GM23338 (cell line): Measurements from ENCODE around the gene RIPK1. TPM values are rescaled to one million over a fixed set of nuclear protein-coding genes. Genes with fewer than 3 reads are reported as not detected.
"Not testable (repeated sequence)": the region's sequence is repeated elsewhere in the genome, so short reads cannot be mapped to it uniquely, and the experiment has no call there.

Experiments used
- ATAC-seq: fragments of 200-7000 bp; cut with Tn5 transposase; 3 replicates; pipeline ENCODE4 v1.9.1; 2020
- DNase-seq: peaks from one replicate; pipeline ENCODE4 v3.0.0-alpha.2; 2015; ENCODE audit warnings: low spot score
- H2AFZ ChIP-seq: fragments of 200-600 bp; sonication (generic); 2 replicates; pipeline ENCODE4 v1.8.0; 2016; ENCODE audit warnings: antibody characterized with exemption, mild to moderate bottlenecking, moderate library complexity
- H3F3A ChIP-seq: fragments of 200-600 bp; sonication (generic); replicated peaks from 2 replicates; pipeline ENCODE4 v1.8.0; 2017; ENCODE audit warnings: antibody characterized with exemption, mixed run types, low read depth
- H3K27ac ChIP-seq: fragments of 200-600 bp; sonication (generic); 2 replicates; pipeline ENCODE4 v1.6.1; 2016; ENCODE audit warnings: low read depth
- H3K27me3 ChIP-seq: fragments of 200-600 bp; sonication (generic); 2 replicates; pipeline ENCODE4 v1.8.0; 2016; ENCODE audit warnings: mild to moderate bottlenecking, mixed run types, moderate library complexity; ENCODE audit not compliant: insufficient read depth
- H3K36me3 ChIP-seq: fragments of 200-600 bp; sonication (generic); 2 replicates; pipeline ENCODE4 v1.8.0; 2016; ENCODE audit warnings: mild to moderate bottlenecking; ENCODE audit not compliant: insufficient read depth
- H3K4me1 ChIP-seq: fragments of 200-600 bp; sonication (generic); 2 replicates; pipeline ENCODE4 v1.8.0; 2016; ENCODE audit warnings: mild to moderate bottlenecking, moderate library complexity; ENCODE audit not compliant: insufficient read depth
- H3K4me2 ChIP-seq: fragments of 200-600 bp; sonication (generic); 2 replicates; pipeline ENCODE4 v1.7.1; 2017; ENCODE audit warnings: mixed run types
- H3K4me3 ChIP-seq: fragments of 200-600 bp; sonication (generic); 2 replicates; pipeline ENCODE4 v1.6.1; 2016; ENCODE audit warnings: mixed run types
- H3K79me2 ChIP-seq: fragments of 200-600 bp; sonication (generic); replicated peaks from 2 replicates; pipeline ENCODE4 v1.8.0; 2017; ENCODE audit warnings: mild to moderate bottlenecking; ENCODE audit not compliant: insufficient read depth
- H3K9me2 ChIP-seq: fragments of 200-600 bp; sonication (generic); 2 replicates; pipeline ENCODE4 v1.8.0; 2017; ENCODE audit not compliant: insufficient read depth
- H4K20me1 ChIP-seq: fragments of 200-600 bp; sonication (generic); replicated peaks from 2 replicates; pipeline ENCODE4 v1.8.0; 2017; ENCODE audit warnings: mild to moderate bottlenecking; ENCODE audit not compliant: insufficient read depth
- H3K27ac Mint-ChIP-seq: 2 replicates; pipeline ENCODE4 v1.8.0; 2020; ENCODE audit warnings: inconsistent platforms, mild to moderate bottlenecking, moderate library complexity, mixed read lengths
- H3K27me3 Mint-ChIP-seq: 3 replicates; pipeline ENCODE4 v1.8.0; 2022; ENCODE audit warnings: low read depth, mild to moderate bottlenecking, moderate library complexity, mixed read lengths, inconsistent platforms; ENCODE audit not compliant: insufficient read depth, poor library complexity
- H3K36me3 Mint-ChIP-seq: 3 replicates; pipeline ENCODE4 v1.8.0; 2021; ENCODE audit warnings: low read depth, mild to moderate bottlenecking, inconsistent platforms, moderate library complexity, mixed read lengths
- H3K4me1 Mint-ChIP-seq: 3 replicates; pipeline ENCODE4 v1.8.0; 2020; ENCODE audit warnings: mild to moderate bottlenecking, inconsistent platforms, mixed read lengths
- H3K4me3 Mint-ChIP-seq: 3 replicates; pipeline ENCODE4 v1.8.0; 2021; ENCODE audit warnings: moderate library complexity, mild to moderate bottlenecking, inconsistent platforms, mixed read lengths
- H3K9me3 Mint-ChIP-seq: 3 replicates; pipeline ENCODE4 v1.8.0; 2020; ENCODE audit warnings: moderate library complexity, mild to moderate bottlenecking, inconsistent platforms, mixed read lengths
- EZH2phosphoT487 ChIP-seq: fragments of 200-600 bp; sonication (generic); IDR thresholded peaks from one replicate; pipeline ENCODE4 v1.8.1; 2018; ENCODE audit warnings: antibody characterized with exemption; ENCODE audit not compliant: unreplicated experiment
- NANOG ChIP-seq: IDR thresholded peaks from 2 replicates; pipeline ENCODE4 v1.6.1; 2016; ENCODE audit warnings: antibody characterized with exemption, borderline replicate concordance
- POLR2AphosphoS5 ChIP-seq: IDR thresholded peaks from 2 replicates; pipeline ENCODE4 v1.6.1; 2016; ENCODE audit warnings: antibody characterized with exemption, low read depth
- ZNF331 ChIP-seq: fragments of 250-450 bp; sonication (Bioruptor Pico); IDR thresholded peaks from 2 replicates; pipeline ENCODE4 v1.5.0; 2020; ENCODE audit warnings: low read depth, mild to moderate bottlenecking, moderate library complexity
- polyA plus RNA-seq: library from polyadenylated mRNA; unstranded; fragments of >200 nt; fragmentation: Nextera tagmentation; extraction: Ambion mirVana; gene quantifications from 2 replicates; pipeline ENCODE4 v1.2.1, GENCODE V29; 2016
- total RNA-seq: library from RNA; depleted of rRNA; stranded (reverse); fragments of >200 nt; shearing (Covaris generic); gene quantifications from 2 replicates; pipeline ENCODE4 v1.2.3, GENCODE V29; 2014
- TF ChIP-seq, protein P1 (sequence below), 2 experiments: fragments of 200-600 bp in 1 of 2; sonication (generic) in 1 of 2; conservative IDR thresholded peaks; 2 replicates each; pipeline versions ENCODE4 v1.5.1 to v1.6.1; 2016 to 2017; ENCODE audit warnings: antibody characterized with exemption in 2 of 2, low read depth in 2 of 2, mild to moderate bottlenecking in 2 of 2, moderate library complexity in 1 of 2
- TF ChIP-seq, protein P2 (sequence below): fragments of 250-450 bp; sonication (Bioruptor Pico); IDR thresholded peaks from 2 replicates; pipeline ENCODE4 v1.5.0; 2020; ENCODE audit warnings: mild to moderate bottlenecking, moderate library complexity

Gene RIPK1
- total and polyA plus RNA-seq, 2 experiments from 2014 or later, result 5.7 to 19.4 TPM

DNA sequence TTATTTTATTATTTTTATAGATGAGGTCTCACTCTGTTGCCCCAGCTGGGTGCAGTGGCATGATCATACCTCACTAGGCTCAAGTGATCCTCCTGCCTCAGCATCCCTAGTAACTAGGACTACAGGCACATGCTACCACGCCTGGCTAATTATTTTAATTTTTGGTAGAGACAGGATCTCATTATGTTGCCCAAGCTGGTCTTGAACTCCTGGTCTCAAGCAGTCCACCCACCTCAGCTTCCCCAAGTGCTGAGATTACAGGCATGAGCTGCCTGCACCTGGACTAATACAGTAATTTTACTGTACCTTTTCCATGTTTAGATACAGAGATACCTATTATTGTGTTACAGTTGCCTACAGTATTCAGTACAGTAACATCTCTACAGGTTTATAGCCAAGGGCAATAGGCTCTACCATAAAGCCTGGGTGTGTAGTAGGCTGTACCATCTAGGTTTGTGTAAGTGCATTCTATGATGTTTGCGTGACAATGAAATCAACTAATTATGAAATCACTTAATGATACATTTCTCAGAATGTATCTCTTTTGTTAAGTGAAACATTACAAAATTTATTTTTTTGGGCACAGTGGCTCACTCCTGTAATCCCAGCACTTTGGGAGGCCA, 47.2 kb upstream of the RIPK1 start:
- peaks cover 30% of the 10 kb centered on the region for H3K4me1 Mint-ChIP-seq
- not testable (repeated sequence) for H2AFZ ChIP-seq, ATAC-seq, H3K27ac Mint-ChIP-seq, H3K27me3 ChIP-seq, H4K20me1 ChIP-seq, H3K4me2 ChIP-seq, H3K27ac ChIP-seq, H3K79me2 ChIP-seq, H3K9me2 ChIP-seq, DNase-seq, H3K4me3 Mint-ChIP-seq, H3K4me3 ChIP-seq
- Histone ChIP-seq H3K36me3 (peaks cover 20% of the 10 kb centered on the region), H3F3A (peaks cover 28% of the 10 kb centered on the region), H3K4me1 (peaks cover 35% of the 10 kb centered on the region)
- H3K27me3 Mint-ChIP-seq, result peaks cover 13% of the 10 kb centered on the region
- H3K9me3 Mint-ChIP-seq, result peaks cover 18% of the 10 kb centered on the region; the same call in 2 of the 3 replicates
- peaks cover 76% of the 10 kb centered on the region for H3K36me3 Mint-ChIP-seq

DNA sequence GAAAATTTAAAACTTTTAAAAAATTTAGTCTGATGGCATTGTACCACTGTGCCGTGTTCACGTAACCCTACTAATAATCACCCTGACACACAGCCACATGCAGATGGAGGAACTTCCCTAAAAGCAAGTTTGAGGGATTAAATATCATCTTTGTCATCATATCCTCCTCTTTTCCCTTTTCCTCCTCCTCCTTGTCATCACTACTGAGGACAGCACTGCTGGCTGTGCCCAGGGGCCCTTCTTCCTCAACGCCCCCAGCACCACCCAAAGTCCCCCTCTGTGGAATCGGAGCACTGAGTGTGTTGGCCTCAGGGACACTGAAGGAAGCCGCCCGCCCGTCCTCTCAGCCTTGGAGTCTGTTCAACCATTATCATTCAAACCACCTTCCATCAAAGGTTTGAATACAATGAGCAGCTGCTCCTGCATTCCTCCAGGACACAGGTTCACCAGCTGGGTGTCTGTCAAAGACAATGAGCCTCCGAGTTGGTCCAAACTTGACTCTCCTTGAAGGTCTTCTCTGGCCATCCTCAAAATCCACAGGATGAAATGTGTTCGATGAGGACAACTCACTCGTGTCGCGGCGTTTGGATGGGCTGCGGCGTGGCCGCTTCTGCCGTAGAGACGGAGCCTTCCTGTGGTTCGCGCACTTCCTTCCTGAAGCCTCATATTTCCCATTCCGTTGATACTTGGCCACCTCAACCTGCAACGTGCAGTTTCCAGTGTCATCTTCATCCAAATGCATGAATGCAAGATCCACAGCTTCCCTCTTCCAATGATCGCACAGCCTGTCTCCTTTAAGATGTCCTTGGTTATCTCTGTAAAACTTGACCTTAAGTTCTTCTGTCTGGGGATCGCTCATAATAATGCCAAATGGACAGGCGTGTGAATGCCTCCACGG, 45.3 kb upstream of the RIPK1 start:
- Histone ChIP-seq H3K36me3 (peaks cover 14% of the 10 kb centered on the region), H3K4me2 (peak overlapping the region; percentile 64), H3K27me3 (no peaks in the 10 kb centered on the region), H3K4me3 (peak overlapping the region; percentile 39), H3K27ac (peak overlapping the region; percentile 93), H3K9me2 (no peaks in the 10 kb centered on the region), H2AFZ (no peak overlapping the region), H4K20me1 (no peaks in the 10 kb centered on the region), H3F3A (peaks cover 34% of the 10 kb centered on the region), H3K79me2 (no peaks in the 10 kb centered on the region), H3K4me1 (peaks cover 37% of the 10 kb centered on the region)
- Mint-ChIP-seq H3K36me3 (peaks cover 66% of the 10 kb centered on the region), H3K27ac (peak overlapping the region; percentile 92), H3K4me1 (peaks cover 37% of the 10 kb centered on the region), H3K4me3 (no peak overlapping the region; the same call in 2 of the 3 replicates), H3K27me3 (peaks cover 15% of the 10 kb centered on the region), H3K9me3 (peaks cover 20% of the 10 kb centered on the region; the same call in 2 of the 3 replicates)
- DNase-seq, result peak; percentile 64
- TF ChIP-seq ZNF331, result no peak
- TF ChIP-seq, protein P1, sequence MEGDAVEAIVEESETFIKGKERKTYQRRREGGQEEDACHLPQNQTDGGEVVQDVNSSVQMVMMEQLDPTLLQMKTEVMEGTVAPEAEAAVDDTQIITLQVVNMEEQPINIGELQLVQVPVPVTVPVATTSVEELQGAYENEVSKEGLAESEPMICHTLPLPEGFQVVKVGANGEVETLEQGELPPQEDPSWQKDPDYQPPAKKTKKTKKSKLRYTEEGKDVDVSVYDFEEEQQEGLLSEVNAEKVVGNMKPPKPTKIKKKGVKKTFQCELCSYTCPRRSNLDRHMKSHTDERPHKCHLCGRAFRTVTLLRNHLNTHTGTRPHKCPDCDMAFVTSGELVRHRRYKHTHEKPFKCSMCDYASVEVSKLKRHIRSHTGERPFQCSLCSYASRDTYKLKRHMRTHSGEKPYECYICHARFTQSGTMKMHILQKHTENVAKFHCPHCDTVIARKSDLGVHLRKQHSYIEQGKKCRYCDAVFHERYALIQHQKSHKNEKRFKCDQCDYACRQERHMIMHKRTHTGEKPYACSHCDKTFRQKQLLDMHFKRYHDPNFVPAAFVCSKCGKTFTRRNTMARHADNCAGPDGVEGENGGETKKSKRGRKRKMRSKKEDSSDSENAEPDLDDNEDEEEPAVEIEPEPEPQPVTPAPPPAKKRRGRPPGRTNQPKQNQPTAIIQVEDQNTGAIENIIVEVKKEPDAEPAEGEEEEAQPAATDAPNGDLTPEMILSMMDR (conservative IDR thresholded peaks at IDR 0.05; ENCODE audit: low read depth in 2 of 2), result no peak
- TF ChIP-seq, protein P2, sequence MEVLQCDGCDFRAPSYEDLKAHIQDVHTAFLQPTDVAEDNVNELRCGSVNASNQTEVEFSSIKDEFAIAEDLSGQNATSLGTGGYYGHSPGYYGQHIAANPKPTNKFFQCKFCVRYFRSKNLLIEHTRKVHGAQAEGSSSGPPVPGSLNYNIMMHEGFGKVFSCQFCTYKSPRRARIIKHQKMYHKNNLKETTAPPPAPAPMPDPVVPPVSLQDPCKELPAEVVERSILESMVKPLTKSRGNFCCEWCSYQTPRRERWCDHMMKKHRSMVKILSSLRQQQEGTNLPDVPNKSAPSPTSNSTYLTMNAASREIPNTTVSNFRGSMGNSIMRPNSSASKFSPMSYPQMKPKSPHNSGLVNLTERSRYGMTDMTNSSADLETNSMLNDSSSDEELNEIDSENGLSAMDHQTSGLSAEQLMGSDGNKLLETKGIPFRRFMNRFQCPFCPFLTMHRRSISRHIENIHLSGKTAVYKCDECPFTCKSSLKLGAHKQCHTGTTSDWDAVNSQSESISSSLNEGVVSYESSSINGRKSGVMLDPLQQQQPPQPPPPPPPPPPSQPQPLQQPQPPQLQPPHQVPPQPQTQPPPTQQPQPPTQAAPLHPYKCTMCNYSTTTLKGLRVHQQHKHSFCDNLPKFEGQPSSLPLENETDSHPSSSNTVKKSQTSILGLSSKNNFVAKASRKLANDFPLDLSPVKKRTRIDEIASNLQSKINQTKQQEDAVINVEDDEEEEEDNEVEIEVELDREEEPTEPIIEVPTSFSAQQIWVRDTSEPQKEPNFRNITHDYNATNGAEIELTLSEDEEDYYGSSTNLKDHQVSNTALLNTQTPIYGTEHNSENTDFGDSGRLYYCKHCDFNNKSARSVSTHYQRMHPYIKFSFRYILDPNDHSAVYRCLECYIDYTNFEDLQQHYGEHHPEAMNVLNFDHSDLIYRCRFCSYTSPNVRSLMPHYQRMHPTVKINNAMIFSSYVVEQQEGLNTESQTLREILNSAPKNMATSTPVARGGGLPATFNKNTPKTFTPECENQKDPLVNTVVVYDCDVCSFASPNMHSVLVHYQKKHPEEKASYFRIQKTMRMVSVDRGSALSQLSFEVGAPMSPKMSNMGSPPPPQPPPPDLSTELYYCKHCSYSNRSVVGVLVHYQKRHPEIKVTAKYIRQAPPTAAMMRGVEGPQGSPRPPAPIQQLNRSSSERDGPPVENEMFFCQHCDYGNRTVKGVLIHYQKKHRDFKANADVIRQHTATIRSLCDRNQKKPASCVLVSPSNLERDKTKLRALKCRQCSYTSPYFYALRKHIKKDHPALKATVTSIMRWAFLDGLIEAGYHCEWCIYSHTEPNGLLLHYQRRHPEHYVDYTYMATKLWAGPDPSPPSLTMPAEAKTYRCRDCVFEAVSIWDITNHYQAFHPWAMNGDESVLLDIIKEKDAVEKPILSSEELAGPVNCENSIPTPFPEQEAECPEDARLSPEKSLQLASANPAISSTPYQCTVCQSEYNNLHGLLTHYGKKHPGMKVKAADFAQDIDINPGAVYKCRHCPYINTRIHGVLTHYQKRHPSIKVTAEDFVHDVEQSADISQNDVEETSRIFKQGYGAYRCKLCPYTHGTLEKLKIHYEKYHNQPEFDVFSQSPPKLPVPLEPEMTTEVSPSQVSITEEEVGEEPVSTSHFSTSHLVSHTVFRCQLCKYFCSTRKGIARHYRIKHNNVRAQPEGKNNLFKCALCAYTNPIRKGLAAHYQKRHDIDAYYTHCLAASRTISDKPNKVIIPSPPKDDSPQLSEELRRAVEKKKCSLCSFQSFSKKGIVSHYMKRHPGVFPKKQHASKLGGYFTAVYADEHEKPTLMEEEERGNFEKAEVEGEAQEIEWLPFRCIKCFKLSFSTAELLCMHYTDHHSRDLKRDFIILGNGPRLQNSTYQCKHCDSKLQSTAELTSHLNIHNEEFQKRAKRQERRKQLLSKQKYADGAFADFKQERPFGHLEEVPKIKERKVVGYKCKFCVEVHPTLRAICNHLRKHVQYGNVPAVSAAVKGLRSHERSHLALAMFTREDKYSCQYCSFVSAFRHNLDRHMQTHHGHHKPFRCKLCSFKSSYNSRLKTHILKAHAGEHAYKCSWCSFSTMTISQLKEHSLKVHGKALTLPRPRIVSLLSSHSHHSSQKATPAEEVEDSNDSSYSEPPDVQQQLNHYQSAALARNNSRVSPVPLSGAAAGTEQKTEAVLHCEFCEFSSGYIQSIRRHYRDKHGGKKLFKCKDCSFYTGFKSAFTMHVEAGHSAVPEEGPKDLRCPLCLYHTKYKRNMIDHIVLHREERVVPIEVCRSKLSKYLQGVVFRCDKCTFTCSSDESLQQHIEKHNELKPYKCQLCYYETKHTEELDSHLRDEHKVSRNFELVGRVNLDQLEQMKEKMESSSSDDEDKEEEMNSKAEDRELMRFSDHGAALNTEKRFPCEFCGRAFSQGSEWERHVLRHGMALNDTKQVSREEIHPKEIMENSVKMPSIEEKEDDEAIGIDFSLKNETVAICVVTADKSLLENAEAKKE (CRISPR knock-in tag), result 0 out of 2 replicates have a peak, but pooled peaks have one; percentile 43
- no peak for TF ChIP-seq NANOG
- TF ChIP-seq EZH2phosphoT487, result no peak
- no peak for TF ChIP-seq POLR2AphosphoS5
- peak; percentile 67 for ATAC-seq
